ENCODE measurements around the gene CCDC183.
"Not testable (repeated sequence)": the region's sequence is repeated elsewhere in the genome, so short reads cannot be mapped to it uniquely, and the experiment has no call there.

The CCDC183 gene

GRCh38 chr9:136839229-136840139, 43.3 kb downstream of the CCDC183 start:
- no peak for DNase-seq (ENCODE audit: low read depth)

- no peak for DNase-seq (ENCODE audit: low read depth)
Measured at GRCh38 chr9:136840140-136840876, 44.2 kb downstream of the CCDC183 start.

- peak; percentile 75 for DNase-seq (ENCODE audit: low read depth)
Measured at GRCh38 chr9:136840877-136841645, 44.9 kb downstream of the CCDC183 start.

GRCh38 chr9:136841646-136842379, 45.7 kb downstream of the CCDC183 start:
- not testable (repeated sequence) for DNase-seq (ENCODE audit: low read depth)

- DNase-seq (ENCODE audit: low read depth), result peak; percentile 61
Measured at GRCh38 chr9:136842380-136842948, 46.3 kb downstream of the CCDC183 start, which contains the start of gene AJM1. Gene AJM1, plus strand, starts transcription at chr9:136842478. Its CDS starts 1,937 bp downstream, at chr9:136844415.

GRCh38 chr9:136843159-136843800, 47.1 kb downstream of the CCDC183 start:
- DNase-seq (ENCODE audit: low read depth), result not testable (repeated sequence)

- not testable (repeated sequence) for DNase-seq (ENCODE audit: low read depth)
Measured at GRCh38 chr9:136843801-136844740, 47.9 kb downstream of the CCDC183 start.

GRCh38 chr9:136844761-136845464, 48.8 kb downstream of the CCDC183 start:
- DNase-seq (ENCODE audit: low read depth), result no peak

- DNase-seq (ENCODE audit: low read depth), result no peak
Measured at GRCh38 chr9:136845465-136846260, 49.5 kb downstream of the CCDC183 start.

GRCh38 chr9:136846376-136847087, 50.4 kb downstream of the CCDC183 start:
- no peak for DNase-seq (ENCODE audit: low read depth)

- DNase-seq (ENCODE audit: low read depth), result peak; percentile 61
Measured at GRCh38 chr9:136847088-136847825, 51.1 kb downstream of the CCDC183 start.

- peak; percentile 78 for DNase-seq (ENCODE audit: low read depth)
Measured at GRCh38 chr9:136847826-136848392, 51.8 kb downstream of the CCDC183 start.

GRCh38 chr9:136848393-136849037, 52.4 kb downstream of the CCDC183 start:
- DNase-seq (ENCODE audit: low read depth), result no peak

- peak; percentile 99 for DNase-seq (ENCODE audit: low read depth)
Measured at GRCh38 chr9:136849038-136849959, 53.2 kb downstream of the CCDC183 start, which contains the start of gene PHPT1. Gene PHPT1, plus strand, starts transcription at chr9:136849409. Its CDS starts 22 bp downstream, at chr9:136849431.
